HG02970 (cell line): ENCODE measurements around the gene MARCHF10.
"Not testable (repeated sequence)": the region's sequence is repeated elsewhere in the genome, so short reads cannot be mapped to it uniquely, and the experiment has no call there.

ENCODE experiments used
- ATAC-seq: cut with Tn5 transposase; IDR thresholded peaks from one replicate; pipeline ENCODE4 v1.9.1; 2021; ENCODE audit warnings: mild to moderate bottlenecking, moderate library complexity, moderate number of reproducible peaks; ENCODE audit not compliant: unreplicated experiment, low FRiP score

Gene MARCHF10

GRCh38 chr17:62807812-62808575 is at the start of gene MARCHF10:
Gene MARCHF10 (minus strand): TSS chr17:62808314. CDS start chr17:62801735, 6,579 bp downstream.
- ATAC-seq = no peak

- no peak for ATAC-seq
Observed at GRCh38 chr17:62857526-62857925, 49.4 kb upstream of the MARCHF10 start.

- ATAC-seq = no peak
Observed at GRCh38 chr17:62856594-62856993, 48.5 kb upstream of the MARCHF10 start.

- no peak for ATAC-seq
Observed at GRCh38 chr17:62855156-62855555, 47.0 kb upstream of the MARCHF10 start.

GRCh38 chr17:62854098-62854680 is 46.1 kb upstream of the MARCHF10 start:
- no peak for ATAC-seq

GRCh38 chr17:62852195-62852594 is 44.1 kb upstream of the MARCHF10 start:
- ATAC-seq = no peak

- ATAC-seq = not testable (repeated sequence)
Observed at GRCh38 chr17:62849591-62850415, 41.7 kb upstream of the MARCHF10 start.

GRCh38 chr17:62848334-62848733 is 40.2 kb upstream of the MARCHF10 start:
- ATAC-seq = no peak

GRCh38 chr17:62847426-62847825 is 39.3 kb upstream of the MARCHF10 start:
- no peak for ATAC-seq

- no peak for ATAC-seq
Observed at GRCh38 chr17:62840871-62841270, 32.8 kb upstream of the MARCHF10 start.

GRCh38 chr17:62833816-62834215 is 25.7 kb upstream of the MARCHF10 start:
- not testable (repeated sequence) for ATAC-seq

GRCh38 chr17:62832405-62832804 is 24.3 kb upstream of the MARCHF10 start:
- ATAC-seq = no peak

GRCh38 chr17:62831066-62831465 is 23.0 kb upstream of the MARCHF10 start:
- not testable (repeated sequence) for ATAC-seq

- ATAC-seq = no peak
Observed at GRCh38 chr17:62827746-62828485, 19.8 kb upstream of the MARCHF10 start.

GRCh38 chr17:62826956-62827355 is 18.8 kb upstream of the MARCHF10 start:
- ATAC-seq = no peak

GRCh38 chr17:62825182-62825581 is 17.1 kb upstream of the MARCHF10 start:
- no peak for ATAC-seq

GRCh38 chr17:62824290-62825131 is 16.4 kb upstream of the MARCHF10 start:
- ATAC-seq = no peak

GRCh38 chr17:62823111-62823893 is 15.2 kb upstream of the MARCHF10 start:
- no peak for ATAC-seq
